HG03354 (cell line): ENCODE data around the gene PDZRN4.

Source experiments
- ATAC-seq: cut with Tn5 transposase; IDR thresholded peaks from one replicate; pipeline ENCODE4 v1.9.1; 2021; ENCODE audit warnings: mild to moderate bottlenecking; ENCODE audit not compliant: unreplicated experiment, poor library complexity, severe bottlenecking

Gene PDZRN4

DNA sequence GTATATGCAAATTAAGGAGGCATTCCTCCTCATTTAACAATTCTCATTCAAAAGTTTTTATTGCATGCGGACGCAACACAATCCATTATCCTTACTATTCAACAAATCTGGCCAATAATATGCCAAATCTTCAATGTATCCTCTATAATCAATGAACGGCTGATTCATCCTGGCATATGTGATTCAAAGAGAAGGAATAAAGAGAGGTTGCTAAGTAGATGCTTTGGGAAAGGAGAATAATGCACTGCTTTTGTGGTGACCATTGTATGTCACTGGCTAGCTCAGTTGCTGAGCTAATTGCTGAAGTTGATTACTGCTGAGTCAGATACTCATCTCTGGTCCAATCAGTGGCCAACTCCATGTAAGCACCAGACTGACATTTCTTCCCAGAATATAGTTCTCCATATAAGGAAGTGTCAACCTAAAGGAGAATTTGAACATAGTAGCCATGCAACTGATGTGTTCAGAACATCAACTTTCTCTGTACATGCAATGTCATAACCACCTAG is 148.0 kb downstream of the PDZRN4 start:
- no peak for ATAC-seq

DNA sequence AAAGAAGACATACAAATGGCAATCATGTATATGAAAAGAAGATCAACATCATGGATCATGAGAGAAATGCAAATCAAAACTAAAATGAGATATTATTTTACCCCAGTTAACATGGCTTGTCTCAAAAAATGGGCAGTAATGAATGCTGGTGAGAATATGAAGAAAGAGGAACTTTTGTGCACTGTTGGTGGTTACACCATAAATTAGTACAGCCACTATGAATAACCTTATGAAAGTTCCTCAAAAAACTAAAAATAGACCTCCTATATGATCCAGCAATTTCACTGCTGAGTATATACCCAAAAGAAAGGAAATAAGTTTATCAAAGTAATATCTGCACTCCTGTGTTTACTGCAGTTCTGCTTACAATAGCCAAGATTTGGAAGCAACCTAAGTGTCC is 151.7 kb downstream of the PDZRN4 start:
- ATAC-seq = no peak

DNA sequence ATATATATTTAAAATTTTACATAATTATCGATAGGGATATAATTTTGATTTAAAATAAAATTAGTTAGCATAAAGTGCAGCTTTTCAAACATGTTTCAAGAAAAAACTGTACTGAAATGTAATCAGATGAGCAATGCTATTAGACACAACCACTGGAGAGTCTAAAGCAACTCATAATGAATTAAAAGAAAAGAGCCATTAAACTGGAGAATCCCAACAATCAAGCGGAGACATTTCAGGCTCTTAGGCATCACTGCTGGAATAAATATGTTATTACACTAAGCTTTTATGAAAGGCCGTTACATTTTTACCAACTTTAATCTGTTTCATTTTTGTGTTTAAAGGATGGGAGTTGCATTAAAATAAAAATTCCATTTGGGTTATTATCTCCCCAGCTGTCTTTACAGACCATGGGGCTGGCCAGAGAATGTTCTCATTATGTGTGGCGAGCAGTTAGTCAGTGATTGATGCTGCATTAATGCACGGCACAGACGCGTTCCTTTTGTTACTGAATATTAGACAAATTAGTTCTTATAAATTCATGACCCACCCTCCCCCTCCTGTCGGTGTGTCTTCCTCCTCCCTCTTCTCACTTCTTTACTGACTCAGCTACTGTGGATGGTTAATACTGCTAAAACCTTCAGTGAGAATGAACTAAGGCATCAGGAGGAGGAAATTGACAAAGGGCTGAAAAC is 156.8 kb downstream of the PDZRN4 start:
- no peak for ATAC-seq

DNA sequence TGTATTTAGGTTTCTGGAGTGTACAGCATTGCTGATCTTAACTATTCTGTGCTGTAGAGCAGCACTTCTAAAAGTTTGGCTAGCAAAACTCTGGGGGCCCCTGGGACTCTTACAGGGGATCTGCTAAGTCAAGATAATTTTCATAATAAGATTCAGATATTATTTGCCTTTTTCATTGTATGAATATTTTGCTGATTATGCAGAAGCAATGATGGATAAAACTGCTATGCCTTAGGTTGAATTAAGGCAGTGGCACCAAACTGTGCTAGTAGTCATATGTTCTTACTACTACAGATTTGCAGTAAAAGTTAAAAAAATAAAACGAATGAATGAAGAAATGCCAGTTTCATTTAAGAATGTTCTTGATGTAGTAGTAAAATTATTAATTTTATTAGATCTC is 160.1 kb downstream of the PDZRN4 start:
- ATAC-seq = no peak

DNA sequence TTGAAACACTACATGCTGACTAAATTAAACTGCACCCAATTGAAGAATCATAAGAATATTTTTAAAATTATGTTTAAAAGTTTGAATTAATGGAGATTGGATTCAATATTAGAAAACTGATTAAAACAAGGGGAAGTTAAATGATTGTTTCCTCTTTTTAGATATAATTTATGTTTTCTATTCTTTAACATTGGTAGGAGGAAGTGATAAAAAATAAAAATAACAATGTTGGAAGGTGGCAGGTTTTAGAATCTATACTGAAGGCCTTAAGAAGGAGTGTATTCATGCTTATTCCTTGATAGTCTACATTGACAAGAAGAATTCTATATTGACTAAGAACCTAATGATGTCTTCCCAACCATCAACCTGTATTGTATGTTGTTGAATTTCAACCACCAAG is 168.1 kb downstream of the PDZRN4 start:
- ATAC-seq = no peak

DNA sequence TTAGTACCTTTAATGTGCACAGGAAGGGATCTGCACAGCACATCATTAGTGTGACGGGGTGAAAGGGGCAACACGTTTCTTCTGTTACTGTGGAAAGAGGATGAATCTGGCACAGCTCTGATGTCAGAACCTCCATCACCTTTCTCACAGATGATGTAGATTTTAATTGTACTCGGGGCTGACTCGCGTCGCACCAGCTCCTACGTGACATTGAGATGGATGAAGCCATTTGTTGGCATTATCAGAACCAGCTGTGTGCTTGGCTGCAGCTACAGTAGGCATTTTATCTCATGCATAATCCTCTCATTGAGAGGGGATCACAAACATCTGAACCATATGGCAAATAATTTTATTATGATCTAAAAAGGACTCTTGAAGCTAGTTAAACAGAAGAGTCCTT is 173.6 kb downstream of the PDZRN4 start:
- ATAC-seq = no peak

DNA sequence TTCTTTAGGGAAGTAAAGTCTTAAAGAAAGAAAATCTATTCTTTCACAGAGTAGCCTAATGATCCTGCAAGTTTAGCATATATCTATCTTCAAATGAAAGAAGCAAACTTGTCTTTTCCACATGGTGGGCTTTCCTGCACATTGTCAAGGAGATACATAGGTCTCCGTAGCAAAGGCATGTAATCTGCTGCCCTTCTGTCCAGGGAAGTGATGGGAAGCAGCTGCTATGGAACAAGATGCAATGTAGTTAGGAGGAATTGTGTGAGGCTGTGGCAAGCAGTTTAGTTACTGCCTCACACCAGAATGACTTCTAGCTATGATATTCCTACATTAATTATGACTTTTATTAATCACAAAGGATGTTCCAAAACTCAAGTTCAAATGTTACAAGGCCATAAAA is 174.4 kb downstream of the PDZRN4 start:
- no peak for ATAC-seq

DNA sequence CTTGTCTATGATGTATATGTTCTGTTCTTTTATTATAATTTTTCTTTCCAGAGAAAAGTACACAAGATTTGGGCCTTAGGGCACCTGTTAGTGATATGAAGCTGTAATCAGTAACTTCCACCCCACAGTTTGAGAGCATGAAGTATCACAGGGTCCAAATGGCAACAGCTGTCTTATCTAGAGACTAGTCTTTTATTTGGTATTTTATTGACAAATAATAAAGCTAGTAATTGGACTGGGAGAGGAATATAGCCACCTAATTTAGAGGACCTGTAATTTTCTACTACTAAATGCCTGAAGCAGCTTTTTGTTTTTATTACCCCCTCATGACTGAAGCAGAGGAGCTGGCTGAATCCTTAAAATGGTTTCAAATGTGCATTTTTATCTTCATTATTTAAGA is 174.8 kb downstream of the PDZRN4 start:
- no peak for ATAC-seq

DNA sequence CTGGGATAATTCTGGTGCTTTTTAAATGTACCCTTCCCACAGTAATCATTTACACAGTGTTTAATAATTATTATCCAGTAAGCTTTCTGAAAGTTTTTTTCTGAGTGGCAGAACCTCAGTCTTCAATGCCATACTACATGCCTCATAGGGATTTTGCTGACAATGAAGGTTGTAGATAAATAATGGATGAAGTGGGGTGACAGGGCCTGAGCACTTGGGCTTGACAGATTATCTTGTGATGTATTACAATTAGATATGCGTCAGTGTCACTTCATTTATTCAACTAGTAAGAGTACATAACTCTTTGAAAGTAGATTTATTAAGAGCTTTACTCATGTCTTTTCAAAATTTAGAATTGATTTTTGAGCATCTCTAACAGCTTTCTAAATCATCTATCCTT is 176.1 kb downstream of the PDZRN4 start:
- ATAC-seq = no peak

DNA sequence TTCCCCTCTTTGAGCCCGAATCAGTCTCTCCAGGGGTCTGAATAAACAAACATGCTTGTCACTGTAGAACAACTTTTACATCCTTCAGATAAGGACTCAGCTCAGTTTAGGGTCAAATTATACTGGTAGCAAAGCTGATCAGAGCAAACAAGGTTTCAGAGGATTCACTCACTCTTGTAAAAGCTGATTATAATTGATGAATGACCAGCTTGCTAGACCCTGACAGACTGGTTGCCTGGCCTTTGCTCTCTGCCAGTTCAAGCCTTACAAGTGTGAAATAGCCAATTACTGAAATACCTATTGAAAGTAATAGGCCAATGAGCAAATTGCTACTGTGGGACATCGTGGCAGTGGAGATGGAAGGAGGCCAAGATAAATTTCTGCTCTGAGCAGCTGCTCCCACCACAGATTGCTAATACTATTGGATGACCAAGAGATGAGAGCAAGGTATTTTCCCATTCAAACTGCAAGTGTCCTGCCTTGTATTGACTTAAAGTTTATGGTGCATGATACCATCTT is 177.6 kb downstream of the PDZRN4 start:
- ATAC-seq = no peak

DNA sequence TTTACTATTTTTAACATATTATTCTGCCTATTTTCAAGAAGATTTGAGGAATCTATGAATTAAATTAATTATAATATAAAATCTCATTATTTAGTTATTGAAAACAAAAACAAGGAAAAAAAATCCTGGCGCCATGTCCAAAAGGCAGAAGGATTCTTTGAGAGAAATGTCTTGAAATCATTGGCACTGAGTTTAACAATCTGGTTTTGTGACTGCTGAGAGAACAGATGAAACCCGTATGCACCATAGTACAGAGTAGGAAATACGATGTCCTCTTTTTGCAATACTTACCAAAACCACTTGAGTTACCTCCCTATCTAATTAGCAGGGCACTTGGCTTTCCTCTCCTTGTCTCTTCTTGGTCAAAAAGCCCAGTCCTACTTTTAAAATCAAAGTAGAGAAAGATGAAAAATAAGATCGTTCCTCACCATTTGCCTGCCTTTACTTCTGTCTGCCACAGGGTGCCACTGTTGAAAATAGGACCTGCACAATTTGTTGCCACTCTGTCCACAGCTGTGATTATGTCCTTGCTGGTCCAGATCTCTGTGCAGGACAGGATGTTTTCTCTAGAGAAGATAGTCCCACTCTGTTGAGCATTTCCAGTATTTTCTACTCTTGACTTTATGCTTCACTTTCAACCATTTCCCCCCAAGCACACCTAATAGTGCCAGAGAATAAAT is 179.7 kb downstream of the PDZRN4 start:
- no peak for ATAC-seq

DNA sequence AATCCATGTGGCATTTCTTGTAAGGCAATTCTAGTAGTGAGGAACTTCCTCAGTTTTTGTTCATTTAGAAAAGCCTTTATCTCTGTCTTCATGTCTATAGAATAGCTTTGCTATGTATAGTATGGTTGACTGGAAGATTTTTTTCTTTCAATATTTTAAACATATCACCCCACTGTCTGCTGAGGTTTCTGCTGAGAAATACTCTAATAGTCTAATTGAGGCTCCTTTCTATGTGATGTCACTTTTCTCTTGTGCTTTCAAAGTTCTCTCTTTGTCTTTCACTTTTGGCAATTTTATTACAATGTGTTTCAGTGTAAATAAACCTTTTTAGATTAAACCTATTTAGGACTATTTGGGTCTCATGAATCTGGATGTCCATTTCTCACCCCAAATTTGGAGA is 192.8 kb downstream of the PDZRN4 start:
- ATAC-seq = no peak

DNA sequence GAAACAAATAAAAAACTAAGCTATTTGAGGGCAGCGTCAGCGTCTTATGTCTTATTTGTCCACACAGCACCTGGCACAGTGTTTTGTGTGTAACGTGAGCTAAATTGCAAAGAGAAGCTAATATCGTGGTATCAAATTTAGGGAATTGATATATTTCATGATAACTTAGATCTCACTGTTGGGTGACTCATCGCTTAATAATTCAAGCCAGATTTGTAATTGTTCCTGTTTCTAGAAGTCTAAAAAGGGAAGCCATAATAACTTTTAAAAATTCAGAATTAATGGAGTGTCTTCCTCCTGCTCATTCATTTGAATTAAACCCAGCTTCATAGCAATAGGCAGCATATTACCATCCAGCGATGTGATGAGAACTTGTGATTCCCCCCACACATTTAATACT is 214.7 kb downstream of the PDZRN4 start:
- ATAC-seq = no peak

DNA sequence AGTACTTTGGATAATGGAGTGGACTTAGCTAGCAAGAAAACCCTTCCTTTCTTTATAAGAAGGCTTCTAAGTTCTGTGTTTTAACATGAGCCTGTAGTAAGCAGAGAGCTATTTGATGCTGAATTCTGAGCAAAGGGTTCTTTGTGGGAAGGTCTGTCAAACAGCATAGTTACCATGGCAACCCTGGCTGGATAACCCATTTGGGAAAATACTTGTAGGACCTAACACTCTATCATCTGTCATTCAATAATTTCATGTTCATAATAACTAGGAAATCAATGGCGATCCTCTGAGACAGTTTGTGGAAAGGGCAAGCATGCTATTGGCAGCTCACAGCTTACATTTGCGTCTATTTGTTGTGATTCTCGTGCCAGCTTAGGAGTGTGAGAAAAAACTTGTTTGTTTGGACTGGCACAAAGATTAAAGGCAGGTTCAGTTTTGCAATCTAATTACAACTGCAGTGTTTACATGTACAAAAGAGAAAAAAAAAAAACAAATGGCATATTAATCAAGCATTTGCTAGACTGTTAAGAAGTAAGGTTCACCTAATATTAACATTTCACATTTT is 219.2 kb downstream of the PDZRN4 start:
- no peak for ATAC-seq

DNA sequence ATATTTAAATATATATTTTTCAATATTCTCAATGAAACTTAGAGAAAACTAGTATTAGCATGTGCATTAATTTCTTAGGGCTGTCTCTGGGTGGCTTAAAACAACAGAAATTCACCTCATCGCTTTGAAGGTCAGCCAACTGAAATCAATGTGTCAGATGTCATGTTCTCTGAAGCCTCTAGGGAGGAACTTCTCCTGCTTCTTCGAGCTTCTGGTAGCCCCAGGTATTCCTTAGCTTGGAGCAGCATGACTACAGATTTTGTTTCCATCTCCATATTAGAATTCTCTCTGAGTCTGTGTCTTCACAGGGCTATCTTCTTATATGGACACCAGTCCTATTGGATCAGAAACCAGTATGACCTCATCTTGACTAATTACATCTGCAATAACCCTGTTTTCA is 221.5 kb downstream of the PDZRN4 start:
- ATAC-seq = no peak

DNA sequence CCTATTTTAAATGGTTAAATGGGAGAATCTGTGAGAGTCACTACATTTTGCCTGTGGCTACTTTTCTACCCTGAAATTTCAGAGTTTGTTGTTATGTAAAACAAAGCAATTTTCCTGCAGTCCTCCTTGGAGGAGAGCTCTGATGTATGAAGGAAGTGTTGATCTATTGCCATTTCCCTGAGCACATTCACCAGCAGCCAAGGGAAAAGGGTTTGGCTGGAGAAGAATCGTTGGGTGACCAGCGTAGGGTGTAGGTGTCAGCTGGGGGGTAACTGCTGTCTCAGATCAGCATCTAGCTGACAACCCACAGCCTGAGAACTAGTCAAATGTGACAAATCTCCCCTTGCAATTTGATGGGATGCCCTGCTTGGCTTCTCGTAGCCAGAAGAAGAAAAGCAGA is 230.5 kb downstream of the PDZRN4 start:
- ATAC-seq = no peak

DNA sequence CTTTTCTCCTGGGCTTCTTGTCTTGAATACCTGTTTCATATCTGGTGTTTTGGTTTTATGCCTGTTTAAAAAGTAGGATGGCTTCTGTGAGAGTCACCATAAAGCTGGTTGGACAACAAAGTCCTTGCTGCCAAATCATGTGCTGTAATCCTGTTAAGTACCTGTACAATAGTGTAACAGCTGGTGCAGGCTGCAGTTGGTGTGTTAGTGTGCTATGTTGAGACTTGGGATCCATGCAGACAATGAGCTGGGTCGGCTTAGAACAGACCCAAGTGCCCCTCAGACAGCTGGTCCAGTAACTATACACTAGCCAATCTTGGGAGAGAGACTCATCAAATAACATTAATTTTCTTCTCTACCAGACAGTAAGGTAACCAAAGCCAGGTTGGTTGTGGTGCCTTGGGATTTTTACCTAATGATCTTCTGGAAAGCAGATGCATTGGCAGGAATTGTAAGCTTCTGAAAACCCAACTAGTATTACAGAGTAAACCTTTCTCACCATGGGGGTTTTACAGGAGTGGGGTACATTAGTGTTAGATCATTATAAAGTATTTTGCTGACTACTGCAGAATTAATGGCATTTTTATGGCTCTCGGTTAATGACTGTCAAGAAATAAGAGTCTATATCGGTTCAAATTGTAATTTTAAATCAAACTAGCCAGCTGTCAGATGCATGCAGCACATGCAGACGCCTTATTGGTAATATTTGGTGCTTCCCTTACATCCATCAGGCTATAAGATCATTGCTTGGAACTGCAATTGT is 231.2 kb downstream of the PDZRN4 start:
- ATAC-seq = no peak

DNA sequence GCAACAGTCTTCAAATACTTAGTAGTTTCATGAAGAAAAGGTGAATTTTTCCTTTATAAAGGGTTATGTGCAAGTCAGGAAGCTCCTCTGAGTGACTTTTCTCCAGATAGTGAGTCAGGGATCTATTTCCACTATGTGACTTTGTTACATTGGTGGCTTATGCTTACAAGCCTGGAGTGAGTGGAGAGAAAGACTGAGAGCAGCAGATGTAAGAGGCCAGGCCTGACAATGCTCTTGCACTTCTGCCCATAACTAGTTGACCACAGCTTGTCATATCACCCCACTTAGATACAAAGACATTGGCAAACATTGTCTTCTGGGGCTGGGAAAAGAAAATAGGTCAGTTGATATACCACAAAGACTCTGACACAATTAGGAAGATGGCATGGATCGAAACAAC is 236.5 kb downstream of the PDZRN4 start:
- ATAC-seq = no peak

DNA sequence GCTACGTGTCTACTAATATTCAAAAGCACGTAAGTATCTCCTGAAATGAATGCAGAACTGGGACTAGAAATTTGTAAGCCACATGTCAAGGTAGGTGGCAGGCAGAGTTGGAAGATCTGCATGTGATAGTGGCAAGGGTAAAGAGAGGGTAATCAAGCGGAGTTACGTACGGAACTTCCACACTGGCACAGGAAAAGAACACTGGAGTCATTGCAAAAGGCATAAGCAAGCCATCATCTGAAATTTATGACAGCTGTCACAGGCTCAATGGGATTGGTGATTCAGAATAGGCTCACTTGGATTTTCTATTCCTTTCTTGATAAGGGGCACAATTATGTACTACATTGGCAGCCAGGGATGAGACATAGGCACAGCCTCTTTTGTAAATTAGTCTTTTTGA is 245.3 kb downstream of the PDZRN4 start:
- ATAC-seq = no peak

DNA sequence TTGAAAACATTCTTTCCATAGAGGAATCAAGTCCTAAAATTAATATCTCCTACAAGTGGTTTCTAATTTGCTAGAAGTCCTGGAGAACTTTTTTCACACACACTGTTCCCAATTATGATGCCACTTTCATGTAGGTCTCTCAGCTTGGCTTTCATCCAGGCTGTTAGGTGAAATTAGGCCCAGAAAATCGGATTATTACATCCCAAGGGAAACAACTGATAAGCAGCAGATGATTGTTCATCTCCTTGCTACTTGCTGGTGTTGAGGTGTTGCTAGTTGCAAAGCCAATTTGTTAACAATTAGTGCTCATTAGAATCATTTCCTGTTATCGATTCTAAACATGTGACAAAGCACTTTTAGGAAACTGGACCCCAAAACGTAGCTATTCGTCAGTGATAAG is 248.0 kb downstream of the PDZRN4 start:
- no peak for ATAC-seq
